MM.1S (cell line): ENCODE results near the gene GRIN3A.

Experiments
- DNase-seq: peaks from one replicate; pipeline ENCODE4 v3.0.0-alpha.2; 2015
- H2AFZ ChIP-seq: fragments of 300-600 bp; sonication (generic); 2 replicates; pipeline ENCODE4 v1.6.0; 2016; ENCODE audit warnings: antibody characterized with exemption, low read length
- H3F3A ChIP-seq: fragments of 300-600 bp; sonication (generic); 2 replicates; pipeline ENCODE4 v1.6.1; 2016; ENCODE audit warnings: mild to moderate bottlenecking, antibody characterized with exemption, low read length, moderate library complexity, mixed read lengths; ENCODE audit not compliant: insufficient read depth
- H3K27ac ChIP-seq: fragments of 300-600 bp; sonication (generic); 2 replicates; pipeline ENCODE4 v1.5.1; 2016; ENCODE audit warnings: mild to moderate bottlenecking, low read length
- H3K27me3 ChIP-seq: fragments of 300-600 bp; sonication (generic); replicated peaks from 2 replicates; pipeline ENCODE4 v1.6.0; 2016; ENCODE audit warnings: low read length; ENCODE audit not compliant: insufficient read depth
- H3K36me3 ChIP-seq: fragments of 300-600 bp; sonication (generic); replicated peaks from 2 replicates; pipeline ENCODE4 v1.6.1; 2016; ENCODE audit warnings: mild to moderate bottlenecking, low read length, mixed read lengths; ENCODE audit not compliant: insufficient read depth
- H3K4me1 ChIP-seq: fragments of 300-600 bp; sonication (generic); 2 replicates; pipeline ENCODE4 v1.6.1; 2016; ENCODE audit warnings: low read length, mixed read lengths
- H3K4me2 ChIP-seq: fragments of 300-600 bp; sonication (generic); 2 replicates; pipeline ENCODE4 v1.6.0; 2016; ENCODE audit warnings: low read depth, low read length
- H3K4me3 ChIP-seq: fragments of 300-600 bp; sonication (generic); 2 replicates; pipeline ENCODE4 v1.5.1; 2016; ENCODE audit warnings: low read length, mixed read lengths
- H3K79me2 ChIP-seq: fragments of 300-600 bp; sonication (generic); 2 replicates; pipeline ENCODE4 v1.6.1; 2016; ENCODE audit warnings: mixed run types, low read length, mixed read lengths
- H3K9ac ChIP-seq: fragments of 300-600 bp; sonication (generic); 2 replicates; pipeline ENCODE4 v1.6.1; 2016; ENCODE audit warnings: low read length, mixed read lengths
- H3K9me2 ChIP-seq: fragments of 300-600 bp; sonication (generic); replicated peaks from 2 replicates; pipeline ENCODE4 v1.6.1; 2016; ENCODE audit warnings: mild to moderate bottlenecking, low read length, mixed read lengths; ENCODE audit not compliant: insufficient read depth
- H3K9me3 ChIP-seq: fragments of 300-600 bp; sonication (generic); replicated peaks from 2 replicates; pipeline ENCODE4 v1.6.1; 2016; ENCODE audit warnings: mild to moderate bottlenecking, low read length, mixed read lengths; ENCODE audit not compliant: insufficient read depth
- H4K20me1 ChIP-seq: fragments of 300-600 bp; sonication (generic); 2 replicates; pipeline ENCODE4 v1.6.1; 2016; ENCODE audit warnings: mild to moderate bottlenecking, low read length, moderate library complexity, mixed read lengths; ENCODE audit not compliant: insufficient read depth
- CTCF ChIP-seq: fragments of 300-600 bp; sonication (generic); IDR thresholded peaks from 2 replicates; pipeline ENCODE4 v1.5.1; 2016; ENCODE audit warnings: antibody characterized with exemption, low read length, mixed read lengths
- EZH2 ChIP-seq: fragments of 300-600 bp; sonication (generic); optimal IDR thresholded peaks from 2 replicates; pipeline ENCODE3; 2017; ENCODE audit warnings: low read depth, mild to moderate bottlenecking, antibody characterized with exemption, low read length, mixed read lengths
- EZH2phosphoT487 ChIP-seq: fragments of 300-600 bp; sonication (generic); IDR thresholded peaks from 2 replicates; pipeline ENCODE4 v1.6.1; 2018; ENCODE audit warnings: antibody characterized with exemption, low read length

The GRIN3A gene

GRCh38 chr9:101572316-101572715 is 166.1 kb downstream of the GRIN3A start:
- no peak for DNase-seq
- Histone ChIP-seq H4K20me1 (no peaks in the 10 kb centered on the region), H3K9ac (no peak overlapping the region), H3K27ac (no peak overlapping the region), H3K4me1 (no peaks in the 10 kb centered on the region), H3K4me2 (no peak overlapping the region), H3K79me2 (no peaks in the 10 kb centered on the region), H2AFZ (no peak overlapping the region), H3K4me3 (no peak overlapping the region), H3F3A (no peaks in the 10 kb centered on the region), H3K9me2 (no peaks in the 10 kb centered on the region), H3K36me3 (no peaks in the 10 kb centered on the region), H3K9me3 (no peaks in the 10 kb centered on the region), H3K27me3 (no peaks in the 10 kb centered on the region)
- TF ChIP-seq EZH2 (no peak), CTCF (no peak), EZH2phosphoT487 (no peak)

- TF ChIP-seq CTCF (no peak), EZH2 (no peak), EZH2phosphoT487 (no peak)
These were observed 167.3 kb downstream of the GRIN3A start for GRCh38 chr9:101571114-101571513.

GRCh38 chr9:101569741-101570501 is 168.5 kb downstream of the GRIN3A start:
- TF ChIP-seq EZH2phosphoT487 (no peak), EZH2 (no peak), CTCF (no peak)
- H3K4me3 ChIP-seq = no peak overlapping the region
- H4K20me1 ChIP-seq = no peaks in the 10 kb centered on the region
- H2AFZ ChIP-seq = no peak overlapping the region
- no peaks in the 10 kb centered on the region for H3F3A ChIP-seq
- no peaks in the 10 kb centered on the region for H3K4me1 ChIP-seq
- H3K27me3 ChIP-seq = no peaks in the 10 kb centered on the region
- no peaks in the 10 kb centered on the region for H3K9me2 ChIP-seq
- H3K9ac ChIP-seq = no peak overlapping the region
- no peak overlapping the region for H3K27ac ChIP-seq
- no peaks in the 10 kb centered on the region for H3K9me3 ChIP-seq
- H3K4me2 ChIP-seq = no peak overlapping the region
- no peak for DNase-seq
- H3K36me3 ChIP-seq = no peaks in the 10 kb centered on the region
- no peaks in the 10 kb centered on the region for H3K79me2 ChIP-seq

More at GRCh38 chr9:101571114-101571513, 167.3 kb downstream of the GRIN3A start:
- Histone ChIP-seq H3K36me3 (no peaks in the 10 kb centered on the region), H2AFZ (no peak overlapping the region), H4K20me1 (no peaks in the 10 kb centered on the region), H3K27me3 (no peaks in the 10 kb centered on the region), H3K27ac (no peak overlapping the region), H3K79me2 (no peaks in the 10 kb centered on the region), H3F3A (no peaks in the 10 kb centered on the region), H3K9ac (no peak overlapping the region), H3K9me2 (no peaks in the 10 kb centered on the region), H3K4me3 (no peak overlapping the region), H3K4me2 (no peak overlapping the region), H3K9me3 (no peaks in the 10 kb centered on the region), H3K4me1 (no peaks in the 10 kb centered on the region)
- DNase-seq = no peak
